NAMALWA (cell line): ENCODE data around the gene PLET1.

ENCODE experiments used
- DNase-seq: peaks from one replicate; pipeline ENCODE4 v3.0.0-alpha.2; 2015; ENCODE audit warnings: low spot score

PLET1 gene

GRCh38 chr11:112241486-112241885 lies 19.2 kb downstream of the PLET1 start:
- no peak for DNase-seq

- no peak for DNase-seq
These were observed 22.6 kb downstream of the PLET1 start for GRCh38 chr11:112238041-112238440.

- no peak for DNase-seq
These were observed 23.2 kb downstream of the PLET1 start for GRCh38 chr11:112237451-112237850.

DNA sequence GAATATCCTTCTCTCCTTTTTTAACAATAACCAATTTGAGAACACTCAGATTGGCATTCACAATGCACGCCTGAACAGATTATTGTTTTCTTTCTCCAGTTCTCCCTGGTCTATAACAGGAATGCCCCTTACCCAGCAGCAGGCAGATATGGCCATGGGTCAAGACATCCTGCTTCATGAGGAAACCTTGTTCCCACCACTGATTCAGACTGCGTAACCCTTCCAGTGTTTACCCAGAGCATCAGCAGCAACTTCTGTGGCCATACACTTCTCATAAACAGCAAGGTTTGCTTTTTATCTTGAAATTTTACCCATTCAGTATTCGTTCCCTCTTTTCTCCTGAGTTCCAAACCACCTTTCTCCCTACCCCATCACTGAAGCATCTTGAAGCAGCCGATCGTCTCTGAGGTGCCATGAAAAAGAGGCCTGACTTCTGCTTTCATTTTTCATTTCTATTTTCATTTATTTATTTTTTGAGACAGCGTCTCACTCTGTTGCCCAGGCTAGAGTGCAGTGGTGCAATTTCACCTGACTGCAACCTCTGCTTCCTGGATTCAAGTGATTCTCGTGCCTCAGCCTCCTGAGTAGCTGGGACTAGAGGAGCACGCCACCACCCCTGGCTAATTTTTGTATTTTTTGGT lies 24.8 kb downstream of the PLET1 start:
- DNase-seq = no peak

GRCh38 chr11:112231952-112232351 lies 28.7 kb downstream of the PLET1 start:
- DNase-seq = no peak

DNA sequence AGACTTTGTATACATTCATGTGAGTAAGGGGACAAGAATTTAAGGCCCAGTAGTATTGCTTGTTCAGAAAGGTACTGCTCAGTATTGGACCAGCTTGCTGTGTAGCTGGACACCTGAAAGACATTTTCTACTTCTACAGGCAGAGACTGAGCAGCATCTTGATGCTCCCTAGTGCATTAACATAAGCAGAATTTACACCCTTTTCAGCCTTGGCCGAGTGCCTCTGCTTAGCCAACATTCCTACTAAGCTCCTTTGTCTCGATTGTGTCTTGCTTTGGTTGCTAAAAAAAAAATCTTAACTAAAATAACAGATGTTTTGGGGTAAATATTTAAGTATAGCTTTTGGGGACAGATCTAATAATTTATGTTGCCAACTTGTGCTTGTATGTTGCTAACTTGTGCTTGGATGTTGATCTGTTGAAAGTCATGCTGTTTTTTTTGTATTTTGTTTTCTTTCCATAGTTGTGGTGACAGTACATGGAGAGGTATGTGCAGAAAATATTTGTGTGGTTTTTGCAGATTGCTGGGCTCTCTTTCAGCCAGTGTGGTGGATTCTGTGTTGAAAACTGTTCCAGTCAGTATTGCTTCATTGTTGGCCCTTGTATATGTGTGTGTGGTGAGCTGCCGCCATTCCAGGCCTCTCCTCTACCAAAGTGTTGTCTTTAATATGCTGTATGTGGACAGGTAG lies 30.8 kb downstream of the PLET1 start:
- no peak for DNase-seq

DNA sequence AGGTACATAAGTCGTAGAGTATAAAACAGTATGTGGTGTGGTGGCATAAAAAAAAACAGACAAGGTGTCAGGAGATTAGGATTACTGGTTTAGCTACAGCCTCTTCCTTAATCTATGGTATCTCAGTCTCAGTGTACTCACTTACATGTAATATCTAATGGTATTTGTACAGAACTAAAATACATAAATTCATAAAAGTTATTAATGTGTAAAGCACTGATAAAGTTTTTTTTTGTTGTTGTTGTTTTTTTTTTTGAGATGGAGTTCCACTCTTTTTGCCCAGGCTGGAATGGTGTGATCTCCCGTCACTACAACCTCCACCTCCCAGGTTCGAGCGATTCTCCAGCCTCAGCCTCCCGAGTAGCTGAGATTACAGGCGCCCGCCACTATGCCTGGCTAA lies 31.5 kb downstream of the PLET1 start:
- no peak for DNase-seq

DNA sequence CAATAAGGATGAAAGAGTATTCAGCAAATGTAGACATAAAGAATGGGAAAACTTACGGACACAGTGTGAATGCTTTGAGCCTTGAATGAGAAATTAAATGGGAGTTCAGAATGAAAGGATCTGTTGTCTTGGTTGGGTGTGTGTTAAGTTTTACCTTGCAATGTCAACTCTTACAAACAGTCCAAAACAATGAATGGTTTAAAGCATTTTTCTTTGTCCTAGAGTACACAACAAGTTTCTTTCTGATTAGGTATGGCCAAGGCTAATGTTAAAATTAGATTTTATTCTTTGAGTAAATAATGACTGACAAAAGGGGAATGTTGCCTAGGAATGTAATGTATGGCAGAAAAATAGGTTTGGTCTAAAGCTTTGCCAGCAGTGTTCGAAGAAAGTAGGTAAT lies 32.0 kb downstream of the PLET1 start:
- no peak for DNase-seq

DNA sequence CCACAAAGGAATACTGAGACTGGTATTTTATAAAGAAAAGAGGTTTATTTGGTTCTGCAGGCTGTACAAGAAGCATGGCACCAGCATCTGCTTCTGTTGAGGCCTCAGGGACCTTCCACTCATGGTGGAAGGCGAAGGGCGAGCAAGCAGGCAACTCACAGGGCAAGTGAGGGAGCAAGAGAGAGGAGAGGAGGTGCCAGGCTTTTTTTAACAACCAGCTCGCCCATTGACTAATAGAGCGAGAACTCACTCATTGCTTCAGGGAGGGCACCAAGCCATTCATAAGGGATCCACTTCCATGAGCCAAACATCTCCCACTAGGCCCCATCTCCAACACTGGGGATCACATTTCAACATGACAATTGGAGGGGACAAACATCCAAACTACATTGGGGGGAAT lies 33.2 kb downstream of the PLET1 start:
- DNase-seq = no peak

DNA sequence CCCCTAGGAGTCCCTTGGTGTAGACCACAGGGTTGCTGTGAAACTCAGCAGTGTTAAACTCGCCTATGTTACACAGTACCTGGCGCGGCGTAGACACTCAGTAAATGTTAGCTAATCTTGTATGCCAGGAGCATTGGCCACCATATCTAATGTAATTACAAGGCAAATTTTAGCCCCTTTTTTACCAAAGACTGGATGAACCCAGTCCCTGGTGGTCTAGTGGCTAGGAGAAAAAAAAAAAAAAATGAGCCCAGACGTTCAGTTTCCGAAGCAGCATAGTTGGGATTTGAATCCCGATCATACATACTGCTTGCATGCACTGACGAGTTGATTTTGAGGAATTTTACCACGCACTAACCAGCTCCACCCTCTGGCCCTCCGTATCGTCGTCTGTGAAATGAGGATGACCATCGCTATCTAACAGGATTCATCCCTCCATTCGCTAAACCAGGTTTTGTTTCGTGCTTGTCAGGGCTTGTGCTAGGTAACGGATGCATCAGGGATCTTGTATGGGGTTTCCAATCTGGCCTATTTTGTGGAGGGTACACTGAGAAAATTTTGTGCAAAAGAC lies 33.7 kb downstream of the PLET1 start:
- DNase-seq = no peak

- DNase-seq = peak; percentile 90
These were observed 34.4 kb downstream of the PLET1 start, which contains the start of gene PTS for GRCh38 chr11:112226062-112226830. PTS (plus strand) TSS chr11:112226428; CDS start chr11:112226444, 16 bp downstream.

GRCh38 chr11:112225753-112226061 lies 35.0 kb downstream of the PLET1 start:
- DNase-seq = no peak

DNA sequence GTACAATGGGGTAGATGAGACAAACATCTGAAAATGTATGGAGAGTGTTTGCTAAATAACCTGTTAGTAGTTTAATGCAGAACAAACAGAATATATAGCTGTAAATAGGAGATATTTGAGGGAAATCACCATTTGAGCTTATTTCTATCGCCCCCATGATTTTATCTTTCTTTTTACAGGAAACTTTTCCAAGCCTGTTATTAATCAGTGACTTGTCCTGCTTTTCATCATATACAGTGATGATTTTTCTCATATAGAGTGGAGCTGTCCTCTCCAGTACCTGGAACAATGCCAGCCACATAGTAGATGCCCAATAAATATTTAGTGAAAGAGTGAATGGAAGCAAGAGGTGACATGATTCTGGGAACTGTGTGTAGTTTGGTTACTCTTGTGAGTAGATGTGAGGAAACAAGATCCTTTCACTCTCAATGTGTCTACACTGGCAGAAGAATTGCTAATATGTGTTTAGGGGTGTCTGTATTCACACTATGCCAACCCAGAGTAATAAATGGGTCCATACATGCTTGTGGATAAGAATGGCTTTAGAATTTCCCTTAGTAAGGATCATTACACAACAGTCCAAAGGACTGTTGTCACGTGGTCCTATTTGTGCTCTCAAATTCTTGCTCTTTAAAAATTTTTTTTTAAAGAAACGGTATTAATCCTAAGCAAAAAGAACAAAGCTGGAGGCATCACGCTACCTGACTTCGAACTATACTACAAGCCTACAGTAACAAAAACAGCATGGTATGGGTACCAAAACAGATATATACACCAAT lies 36.7 kb downstream of the PLET1 start:
- no peak for DNase-seq

- DNase-seq = no peak
These were observed 37.5 kb downstream of the PLET1 start for GRCh38 chr11:112223121-112223520.

GRCh38 chr11:112222303-112222702 lies 38.4 kb downstream of the PLET1 start:
- no peak for DNase-seq

- DNase-seq = no peak
These were observed 39.3 kb downstream of the PLET1 start for GRCh38 chr11:112221274-112221835.

- DNase-seq = peak; percentile 88
These were observed 41.0 kb downstream of the PLET1 start for GRCh38 chr11:112219476-112220232.

DNA sequence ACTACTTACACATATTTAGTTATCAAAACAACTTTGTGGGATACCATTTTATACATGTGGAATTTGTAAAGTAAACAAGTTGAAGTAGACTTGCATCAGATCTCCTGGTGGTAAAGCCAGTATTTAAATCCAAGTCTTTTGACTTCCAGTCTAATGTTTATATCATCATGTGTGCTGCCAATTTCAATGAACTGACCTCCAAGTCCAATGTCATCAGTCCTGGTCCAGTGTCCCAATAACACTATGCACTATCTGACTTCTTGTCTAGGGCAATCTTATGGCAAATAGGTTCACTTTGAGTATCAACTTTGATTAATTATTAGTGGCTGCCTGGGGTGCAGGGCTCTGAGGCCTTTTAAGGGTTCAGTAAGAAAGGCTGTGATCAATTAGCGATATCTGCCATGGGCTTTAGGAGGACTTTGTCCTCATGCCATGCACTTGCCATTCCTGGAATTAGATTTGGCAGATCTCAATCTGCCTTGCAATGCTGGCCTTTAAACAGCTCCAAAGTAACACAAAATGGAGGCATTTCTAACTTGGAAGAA lies 44.0 kb downstream of the PLET1 start:
- no peak for DNase-seq

DNA sequence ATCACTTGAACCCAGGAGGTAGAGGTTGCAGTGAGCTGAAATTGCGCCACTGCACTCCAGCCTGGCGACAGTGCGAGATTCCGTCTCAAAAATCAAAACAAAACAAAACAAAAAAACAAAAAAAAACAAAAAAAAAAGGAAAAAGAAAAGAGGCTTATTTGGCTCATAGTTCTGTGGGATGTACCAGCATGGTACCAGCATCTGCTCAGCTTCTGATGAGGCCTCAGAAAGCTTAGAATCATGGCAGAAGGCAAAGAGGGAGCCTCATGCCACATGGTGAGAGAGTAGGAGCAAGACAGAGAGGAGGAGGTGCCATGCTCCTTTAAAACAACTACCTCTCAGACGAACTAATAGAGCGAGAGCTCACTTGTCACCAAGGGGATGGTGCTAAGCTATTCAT lies 45.0 kb downstream of the PLET1 start:
- DNase-seq = no peak

- DNase-seq = no peak
These were observed 46.9 kb downstream of the PLET1 start for GRCh38 chr11:112213753-112214152.

DNA sequence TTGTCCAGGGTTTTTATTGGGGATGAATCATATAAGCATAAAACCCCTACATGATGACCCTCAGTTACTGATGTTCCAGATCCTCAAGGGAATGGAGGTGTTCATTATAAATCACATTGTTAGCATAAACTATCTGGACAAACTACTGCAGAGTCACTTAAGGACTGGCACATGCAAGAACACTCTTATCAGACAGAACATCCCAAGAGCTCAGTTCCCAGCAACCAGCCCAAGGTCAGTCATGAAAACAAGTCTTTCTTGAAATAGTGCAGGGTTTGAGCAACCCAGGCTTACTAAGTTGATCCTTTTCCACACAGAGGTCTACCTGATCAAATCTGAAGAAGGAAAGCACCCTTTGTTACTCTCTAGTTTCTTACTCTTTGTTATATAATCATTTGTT lies 48.0 kb downstream of the PLET1 start:
- DNase-seq = no peak
